GM18870 (cell line): Measurements from ENCODE around the gene NXPH3.
"Not testable (repeated sequence)": the region's sequence is repeated elsewhere in the genome, so short reads cannot be mapped to it uniquely, and the experiment has no call there.

Experiments used
- ATAC-seq: cut with Tn5 transposase; IDR thresholded peaks from one replicate; pipeline ENCODE4 v1.9.1; 2021; ENCODE audit warnings: moderate library complexity; ENCODE audit not compliant: unreplicated experiment

NXPH3 gene

DNA sequence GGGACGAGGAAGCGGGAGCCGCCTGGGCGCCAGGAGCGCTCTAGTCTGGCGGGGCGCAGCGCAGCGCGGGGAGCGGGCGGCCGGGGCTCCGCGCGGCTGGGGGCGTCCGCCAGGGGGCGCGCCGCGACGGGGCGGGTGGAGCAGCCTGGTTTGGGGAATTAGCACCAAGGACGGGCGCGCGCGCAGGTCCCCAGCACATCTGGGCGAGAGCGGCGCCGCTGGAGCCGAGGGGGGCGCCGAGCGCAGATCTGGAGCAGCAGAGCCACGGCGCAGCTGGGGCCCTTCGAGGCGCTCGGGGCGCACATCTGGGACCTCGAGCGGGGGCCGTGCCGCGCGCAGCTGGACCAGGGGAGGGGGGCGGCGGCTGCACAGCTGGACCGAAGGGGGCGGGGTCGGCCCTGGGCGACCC, at the start of gene NXPH3:
Gene NXPH3, plus strand, starts transcription at position 193 of the 409 bp plus-strand sequence. CDS start 349 bp downstream, outside the sequence.
- ATAC-seq: no peak

- no peak for ATAC-seq
Measured at GRCh38 chr17:49527927-49528651, 47.6 kb upstream of the NXPH3 start.

DNA sequence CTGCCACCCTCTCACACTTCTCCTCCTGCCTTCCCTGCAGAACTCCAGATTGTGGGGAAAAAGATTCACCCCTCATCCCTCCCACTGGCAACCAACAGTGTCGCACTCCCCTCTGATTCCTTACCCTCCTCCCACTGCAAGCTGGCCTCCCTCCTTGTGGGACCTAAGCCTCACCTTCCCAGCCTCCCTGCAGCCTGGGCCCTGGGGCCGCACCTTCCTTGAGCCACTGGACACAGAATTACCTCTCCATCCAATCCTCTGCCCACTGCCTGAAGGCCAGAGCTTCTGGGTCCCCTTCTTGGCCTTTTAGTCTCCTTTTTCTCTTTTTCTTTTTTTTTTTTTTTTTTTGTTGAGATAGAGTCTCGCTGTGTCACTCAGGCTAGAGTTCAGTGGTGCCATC, 46.7 kb upstream of the NXPH3 start:
- no peak for ATAC-seq

- ATAC-seq: no peak
Measured at GRCh38 chr17:49530118-49530517, 45.6 kb upstream of the NXPH3 start.

DNA sequence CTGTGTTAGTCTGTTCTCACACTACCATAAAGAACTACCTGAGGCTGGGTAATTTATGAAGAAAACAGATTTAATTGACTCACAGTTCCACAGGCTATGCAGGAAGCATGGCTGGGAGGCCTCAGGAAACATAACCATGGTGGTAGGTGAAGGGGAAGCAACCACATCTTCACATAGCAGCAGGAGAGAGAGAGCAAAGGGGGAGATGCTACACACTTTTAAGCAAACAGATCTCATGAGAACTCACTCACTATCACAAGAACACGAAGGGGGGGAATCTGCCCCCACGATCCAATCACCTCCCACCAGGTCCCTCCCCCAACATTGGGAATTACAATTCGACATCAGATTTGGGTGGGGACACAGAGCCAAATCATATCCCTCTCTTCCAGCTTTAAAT, 31.8 kb upstream of the NXPH3 start:
- ATAC-seq: no peak

DNA sequence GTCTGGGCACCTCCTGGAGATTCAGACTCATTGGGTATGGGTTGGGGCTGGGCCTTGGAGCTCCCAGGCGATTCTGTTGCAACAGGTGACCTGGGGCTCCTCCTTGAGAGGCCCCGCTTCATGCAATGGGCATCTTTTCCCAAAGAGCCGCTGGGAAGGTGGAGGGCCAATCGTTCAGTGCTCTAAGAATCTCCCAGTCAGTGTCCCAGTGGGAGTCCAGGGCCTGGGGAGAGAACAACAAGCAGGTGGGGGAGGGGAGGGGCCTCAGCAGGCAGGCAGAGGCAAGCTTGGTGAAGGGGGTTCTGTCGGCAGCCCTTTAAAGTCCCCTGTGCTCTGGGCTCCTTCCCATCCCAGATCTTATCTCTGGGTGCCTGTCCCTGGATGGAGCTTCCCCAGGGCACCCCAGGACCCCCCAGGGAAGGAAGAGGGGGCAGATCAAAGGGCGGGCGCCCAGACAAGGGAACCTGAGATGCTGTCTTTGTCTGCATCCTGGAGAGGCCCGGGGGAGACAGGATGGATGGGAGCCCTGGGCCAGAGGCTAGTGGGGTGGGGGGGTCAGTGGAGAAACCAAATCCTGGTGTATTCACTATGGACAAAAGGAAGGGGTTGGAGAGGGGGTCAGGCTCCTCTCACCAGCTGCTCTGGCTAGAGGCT, 30.5 kb upstream of the NXPH3 start:
- no peak for ATAC-seq

- ATAC-seq: no peak
Measured at GRCh38 chr17:49545806-49546545, 29.7 kb upstream of the NXPH3 start.

DNA sequence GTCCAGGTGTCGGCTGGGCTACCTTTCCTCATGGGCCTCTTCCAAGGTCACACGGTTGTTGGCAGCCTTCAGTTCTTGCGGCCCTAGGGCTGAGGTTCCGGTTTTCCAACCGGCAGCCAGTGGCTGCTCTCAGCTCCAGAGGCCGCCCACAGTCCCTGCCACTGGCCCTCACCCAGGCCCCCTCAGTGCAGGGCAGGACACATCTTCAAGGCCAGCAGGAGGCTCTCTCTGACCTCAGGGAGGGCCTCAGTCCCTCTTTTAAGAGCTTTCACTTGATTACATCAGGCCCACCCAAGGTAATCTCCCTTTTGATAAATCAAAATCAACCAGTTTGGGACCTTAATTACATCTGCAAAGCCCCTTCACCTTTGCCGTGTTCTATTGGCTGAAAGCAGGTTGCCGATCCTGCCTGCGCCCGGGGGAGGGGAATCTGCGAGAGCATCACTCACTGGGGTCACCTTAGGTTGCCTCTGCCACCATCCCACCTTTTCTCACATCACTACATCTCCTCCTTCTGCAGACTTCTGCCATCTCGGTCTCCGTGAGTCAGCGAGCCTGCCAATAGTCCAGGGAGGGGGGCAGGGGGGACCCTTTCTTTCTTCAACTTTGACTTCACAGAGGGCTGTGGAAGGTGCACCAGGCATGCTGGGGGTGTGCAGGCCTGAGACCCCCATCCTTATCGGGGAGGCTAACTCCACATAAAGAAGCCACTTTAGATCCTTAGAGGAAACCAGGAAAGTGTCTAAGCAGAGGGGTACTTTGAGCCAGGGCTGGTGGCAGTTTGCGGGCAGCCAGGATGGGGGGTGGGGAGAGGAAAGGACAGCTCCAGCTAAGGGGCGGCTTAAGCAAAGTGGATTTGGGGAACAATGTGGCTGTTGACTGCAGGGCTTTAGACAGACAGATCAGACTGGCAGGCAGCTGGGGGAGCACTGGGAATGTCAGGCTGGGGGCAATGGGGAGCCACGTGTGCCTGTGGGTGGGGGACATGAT, 28.8 kb upstream of the NXPH3 start:
- no peak for ATAC-seq

GRCh38 chr17:49547566-49547965, 28.1 kb upstream of the NXPH3 start:
- ATAC-seq: no peak

DNA sequence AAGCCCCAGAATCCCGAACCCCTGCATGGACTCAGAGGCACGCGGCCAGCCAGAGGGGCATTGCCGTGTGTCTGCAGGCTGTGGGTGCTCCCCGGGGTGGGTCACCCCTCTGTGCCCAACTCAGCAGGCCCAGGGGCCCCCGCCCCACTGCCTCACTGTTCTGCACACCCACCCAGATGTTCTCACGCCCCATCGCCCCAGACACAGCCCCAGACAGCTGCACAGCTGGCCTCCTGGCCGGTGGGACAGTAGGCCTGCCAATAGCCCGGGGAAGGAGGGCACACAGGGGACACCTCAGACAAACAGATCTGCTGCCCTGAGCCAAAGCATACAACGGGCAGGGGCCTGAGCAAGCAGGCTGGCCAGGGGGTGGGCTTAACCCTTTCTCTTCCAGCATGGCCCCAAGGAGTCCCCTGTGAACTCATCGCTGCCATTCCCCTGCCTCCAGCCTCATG, 27.6 kb upstream of the NXPH3 start:
- no peak for ATAC-seq

- no peak for ATAC-seq
Measured at GRCh38 chr17:49548506-49549310, 27.0 kb upstream of the NXPH3 start.

DNA sequence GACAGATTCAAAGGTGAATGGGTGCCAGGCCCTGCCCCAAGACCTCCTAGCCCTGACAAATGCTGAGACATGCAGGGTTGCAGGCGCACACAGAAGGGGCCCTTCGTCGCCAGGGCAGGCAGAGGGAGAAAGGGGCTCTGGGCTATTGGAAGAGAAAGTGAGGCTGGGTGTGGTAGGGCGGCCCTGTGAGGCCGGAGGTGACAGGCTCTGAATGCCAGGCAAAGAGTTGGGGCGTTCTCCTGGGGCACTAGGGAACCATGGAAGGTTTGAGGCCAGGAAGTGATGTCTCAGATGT, 26.4 kb upstream of the NXPH3 start:
- no peak for ATAC-seq

GRCh38 chr17:49549691-49550678, 25.7 kb upstream of the NXPH3 start:
- ATAC-seq: no peak

DNA sequence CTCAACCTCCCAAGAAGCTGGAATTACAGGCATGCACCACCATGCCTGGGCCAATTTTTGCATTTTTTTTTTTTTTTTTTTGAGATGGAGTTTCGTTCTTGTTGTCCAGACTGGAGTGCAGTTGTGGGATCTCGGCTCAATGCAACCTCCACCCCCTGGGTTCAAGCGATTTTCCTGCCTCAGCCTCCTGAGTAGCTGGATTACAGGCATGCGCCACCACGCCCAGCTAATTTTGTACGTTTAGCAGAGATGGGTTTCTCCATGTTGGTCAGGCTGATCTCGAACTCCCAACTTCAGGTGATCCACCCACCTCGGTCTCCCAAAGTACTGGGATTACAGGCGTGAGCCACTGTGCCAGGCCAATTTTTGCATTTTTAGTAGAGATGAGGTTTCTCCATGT, 24.9 kb upstream of the NXPH3 start:
- ATAC-seq: not testable (repeated sequence)

DNA sequence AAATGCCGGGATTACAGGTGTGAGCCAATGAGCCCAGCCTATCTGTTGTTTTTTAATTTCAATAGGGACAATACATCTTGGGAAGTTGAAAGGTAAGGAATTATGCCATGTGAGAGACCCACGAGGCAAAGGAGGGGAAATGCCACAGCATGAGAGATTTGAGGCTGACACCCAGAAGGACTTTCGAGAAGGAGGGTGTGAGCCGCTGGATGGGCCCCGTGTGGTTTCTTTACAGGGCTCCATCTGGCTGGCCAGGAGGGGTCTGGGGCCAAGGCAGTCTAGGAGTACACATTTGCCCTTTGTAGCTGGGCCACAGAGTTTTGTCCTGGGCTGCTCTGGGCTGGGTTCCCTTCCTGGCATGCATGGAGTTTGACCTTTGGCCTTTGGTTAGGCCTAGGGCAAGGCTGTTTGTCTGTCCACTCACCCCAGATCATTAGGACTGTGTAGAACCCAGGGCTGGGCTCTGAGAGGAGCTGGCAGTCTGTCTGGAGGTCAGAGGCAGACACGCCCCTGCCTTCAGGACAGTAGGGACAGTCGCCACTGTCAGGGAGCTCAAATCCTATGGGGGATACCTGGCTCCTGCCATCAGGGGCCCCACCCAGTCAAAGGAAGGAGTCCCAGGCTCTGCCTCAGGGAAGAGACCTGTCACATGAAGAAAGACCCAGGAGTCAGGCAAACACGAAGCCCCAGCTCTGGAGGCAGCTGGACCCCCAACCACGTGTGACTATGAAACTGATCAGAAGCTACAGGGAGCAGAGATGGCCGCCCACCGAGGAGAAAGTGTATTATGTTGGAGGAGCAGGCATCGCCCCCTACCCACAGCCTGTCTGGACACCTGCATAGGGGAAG, 24.2 kb upstream of the NXPH3 start:
- ATAC-seq: no peak

GRCh38 chr17:49552070-49552751, 23.5 kb upstream of the NXPH3 start:
- ATAC-seq: no peak

DNA sequence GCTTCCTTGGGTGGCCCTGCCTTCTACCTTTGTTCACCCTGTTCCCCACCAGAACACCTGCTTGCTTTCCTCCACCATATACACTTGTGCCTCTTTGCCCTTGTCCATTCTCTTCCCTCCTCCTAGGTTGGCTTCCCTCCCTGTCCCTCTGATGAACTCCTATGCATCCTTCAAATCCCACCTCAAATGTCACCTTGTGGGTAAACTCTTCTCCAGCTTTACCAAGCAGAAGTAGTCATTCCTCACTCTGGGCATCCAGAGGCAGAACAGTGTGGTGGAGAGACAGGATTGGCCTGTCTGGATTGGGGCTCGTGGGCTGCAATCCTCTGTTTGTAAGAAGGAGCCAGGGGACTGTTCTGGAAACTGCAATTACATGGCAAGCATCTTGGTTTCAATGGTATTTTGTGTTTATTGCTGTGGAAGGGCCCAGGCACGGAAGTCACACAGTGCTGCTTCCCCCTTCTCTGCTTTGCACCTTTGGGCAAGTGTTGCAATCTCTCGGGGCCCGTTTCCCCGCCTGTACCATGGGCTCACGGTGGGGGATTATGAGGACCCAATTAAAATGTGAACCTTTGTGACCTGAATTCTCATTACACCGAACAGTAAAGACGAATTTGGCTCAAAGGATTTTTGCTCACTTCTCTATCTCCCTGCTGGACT, 21.9 kb upstream of the NXPH3 start:
- no peak for ATAC-seq
